H1 (cell line): ENCODE measurements around the gene ARAP3. TPM values are rescaled to one million over a fixed set of nuclear protein-coding genes. Genes with fewer than 3 reads are reported as not detected.

Source experiments
- CTCF ChIA-PET: fragments of 300-600 bp; sonication (Branson Sonifier 250); formaldehyde crosslinking; loops from one replicate; lab custom pipeline; 2021; ENCODE audit not compliant: partially characterized antibody; lab: Charles Lee
- POLR2A ChIA-PET: fragments of 300-600 bp; sonication (Branson Sonifier 250); formaldehyde crosslinking; loops from one replicate; lab custom pipeline; 2021; ENCODE audit warnings: inconsistent platforms; ENCODE audit not compliant: partially characterized antibody; lab: Charles Lee
- DNase-seq, 2 experiments: peaks; one replicate each; pipeline versions ENCODE4 v3.0.0 to v3.0.0-alpha.2; 2010 to 2022; ENCODE audit warnings: low spot score in 2 of 2, low read depth in 1 of 2, mixed read lengths in 1 of 2
- FAIRE-seq: peaks from 2 replicates; lab custom pipeline; 2011; peaks lifted over from hg19 to GRCh38; lab: Jason Lieb, UNC
- H2AFZ ChIP-seq: 2 replicates; pipeline ENCODE4 v1.8.1; 2012; ENCODE audit warnings: low read length, inconsistent platforms
- H2AK5ac ChIP-seq: 2 replicates; pipeline ENCODE4 v1.6.1; 2013; ENCODE audit warnings: low read depth, low read length
- H2BK120ac ChIP-seq: replicated peaks from 2 replicates; pipeline ENCODE3; 2013; ENCODE audit warnings: low read depth, low read length, inconsistent platforms
- H2BK12ac ChIP-seq: 2 replicates; pipeline ENCODE4 v1.6.1; 2013; ENCODE audit warnings: low read depth, low read length
- H2BK15ac ChIP-seq: 2 replicates; pipeline ENCODE4 v1.6.1; 2013; ENCODE audit warnings: low read length
- H2BK20ac ChIP-seq: 2 replicates; pipeline ENCODE4 v1.6.1; 2013; ENCODE audit warnings: low read length
- H2BK5ac ChIP-seq: 2 replicates; pipeline ENCODE4 v1.6.1; 2013; ENCODE audit warnings: low read depth, low read length
- H3K14ac ChIP-seq: 2 replicates; pipeline ENCODE4 v1.6.1; 2013; ENCODE audit warnings: inconsistent platforms; ENCODE audit not compliant: insufficient read length
- H3K18ac ChIP-seq: 2 replicates; pipeline ENCODE4 v1.6.1; 2013; ENCODE audit warnings: low read length; ENCODE audit errors: extremely low read depth
- H3K23ac ChIP-seq: 2 replicates; pipeline ENCODE4 v1.6.1; 2013; ENCODE audit warnings: inconsistent platforms; ENCODE audit not compliant: insufficient read length
- H3K23me2 ChIP-seq: 2 replicates; pipeline ENCODE4 v1.6.1; 2013; ENCODE audit warnings: low read depth, low read length
- H3K27ac ChIP-seq: 2 replicates; pipeline ENCODE4 v1.6.1; 2011; ENCODE audit warnings: low read depth, low read length, inconsistent platforms
- H3K27me3 ChIP-seq, 4 experiments: replicated peaks in 1 of 4; 1 replicate in 1 of 4; 2 replicates in 3 of 4; pipeline versions ENCODE4 v1.6.1 to v1.8.1; 2011 to 2013; ENCODE audit warnings: low read length in 3 of 4, mild to moderate bottlenecking in 3 of 4, inconsistent platforms in 2 of 4, mixed read lengths in 2 of 4, moderate library complexity in 1 of 4; ENCODE audit not compliant: control insufficient read depth in 3 of 4, insufficient read depth in 3 of 4; ENCODE audit errors: extremely low read depth in 1 of 4
- H3K36me3 ChIP-seq, 4 experiments: 2 replicates each; pipeline versions ENCODE4 v1.6.1 to v1.8.1; 2011 to 2013; ENCODE audit warnings: mild to moderate bottlenecking in 4 of 4, low read length in 3 of 4, moderate library complexity in 2 of 4, control low read depth in 1 of 4, inconsistent platforms in 1 of 4; ENCODE audit not compliant: insufficient read depth in 4 of 4, control insufficient read depth in 2 of 4
- H3K4ac ChIP-seq: replicated peaks from 2 replicates; pipeline ENCODE3; 2013; ENCODE audit warnings: low read length, low read depth, mixed read lengths, inconsistent platforms; ENCODE audit not compliant: insufficient read length
- H3K4me1 ChIP-seq, 4 experiments: replicated peaks in 1 of 4; 1 replicate in 1 of 4; 2 replicates in 3 of 4; pipeline versions ENCODE4 v1.6.1 to v1.8.1; 2011 to 2013; ENCODE audit warnings: low read length in 3 of 4, inconsistent platforms in 2 of 4, mixed read lengths in 1 of 4; ENCODE audit not compliant: insufficient read depth in 4 of 4, control insufficient read depth in 3 of 4
- H3K4me2 ChIP-seq, 2 experiments: 2 replicates each; pipeline versions ENCODE4 v1.6.1 to v1.8.1; 2011 to 2013; ENCODE audit warnings: low read depth in 2 of 2, low read length in 2 of 2, control low read depth in 1 of 2, inconsistent platforms in 1 of 2, mild to moderate bottlenecking in 1 of 2; ENCODE audit not compliant: insufficient read depth in 1 of 2
- H3K4me3 ChIP-seq, 4 experiments: fragments of 200-600, 300-600 bp in 1 of 4; sonication (generic), shearing (Covaris generic), sonication (Bioruptor Twin) in 1 of 4; 2 replicates each; pipeline versions ENCODE4 v1.5.1 to v1.8.1; 2011 to 2016; ENCODE audit warnings: low read length in 4 of 4, low read depth in 3 of 4, control low read depth in 2 of 4, inconsistent platforms in 2 of 4, mild to moderate bottlenecking in 2 of 4, mixed read lengths in 1 of 4, moderate library complexity in 1 of 4; ENCODE audit not compliant: insufficient read depth in 2 of 4; ENCODE audit errors: extremely low read depth in 1 of 4
- H3K56ac ChIP-seq: replicated peaks from 2 replicates; pipeline ENCODE3; 2013; ENCODE audit warnings: low read depth, mild to moderate bottlenecking, mixed read lengths, low read length, inconsistent platforms; ENCODE audit not compliant: insufficient read length
- H3K79me1 ChIP-seq: 2 replicates; pipeline ENCODE4 v1.6.1; 2013; ENCODE audit warnings: low read depth, low read length, control low read depth
- H3K79me2 ChIP-seq, 2 experiments: 2 replicates each; pipeline versions ENCODE4 v1.6.1 to v1.8.1; 2012 to 2013; ENCODE audit warnings: low read length in 2 of 2, mild to moderate bottlenecking in 2 of 2, inconsistent platforms in 1 of 2; ENCODE audit not compliant: insufficient read depth in 2 of 2, control insufficient read depth in 1 of 2
- H3K9ac ChIP-seq, 4 experiments: replicated peaks in 1 of 4; 1 replicate in 1 of 4; 2 replicates in 3 of 4; pipeline versions ENCODE4 v1.6.1 to v1.8.1; 2011 to 2013; ENCODE audit warnings: low read depth in 3 of 4, low read length in 3 of 4, control low read depth in 2 of 4, mild to moderate bottlenecking in 2 of 4, moderate library complexity in 2 of 4, inconsistent platforms in 1 of 4; ENCODE audit errors: extremely low read depth in 1 of 4
- H3K9me3 ChIP-seq, 2 experiments: 2 replicates each; pipeline versions ENCODE4 v1.6.1 to v1.8.1; 2012 to 2013; ENCODE audit warnings: mild to moderate bottlenecking in 2 of 2, moderate library complexity in 2 of 2, control low read depth in 1 of 2, inconsistent platforms in 1 of 2, low read depth in 1 of 2, low read length in 1 of 2, mixed read lengths in 1 of 2; ENCODE audit not compliant: insufficient read depth in 2 of 2
- H4K20me1 ChIP-seq, 2 experiments: replicated peaks in 1 of 2; 2 replicates each; pipeline versions ENCODE3 to v1.8.1; 2011 to 2013; ENCODE audit warnings: inconsistent platforms in 2 of 2, low read length in 2 of 2, mild to moderate bottlenecking in 1 of 2; ENCODE audit not compliant: insufficient read depth in 2 of 2, control insufficient read depth in 1 of 2
- H4K5ac ChIP-seq: 2 replicates; pipeline ENCODE4 v1.6.1; 2013; ENCODE audit warnings: low read length, low read depth, mixed read lengths, inconsistent platforms; ENCODE audit not compliant: insufficient read length
- H4K8ac ChIP-seq: 2 replicates; pipeline ENCODE4 v1.8.0; 2013; ENCODE audit warnings: mild to moderate bottlenecking, moderate library complexity, low read length, inconsistent platforms; ENCODE audit not compliant: insufficient read depth; ENCODE audit errors: extremely low read depth
- H4K91ac ChIP-seq: replicated peaks from 2 replicates; pipeline ENCODE3; 2013; ENCODE audit warnings: low read length, mixed read lengths, inconsistent platforms; ENCODE audit not compliant: insufficient read length
- RAD21 ChIP-seq, 2 experiments: IDR thresholded peaks in 1 of 2; conservative IDR thresholded peaks in 1 of 2; 2 replicates each; pipeline ENCODE4 v1.6.1; 2011; ENCODE audit warnings: low read depth in 2 of 2, low read length in 2 of 2, improper control_type of control experiment in 1 of 2, inconsistent platforms in 1 of 2, mild to moderate bottlenecking in 1 of 2, moderate library complexity in 1 of 2
- RXRA ChIP-seq: IDR thresholded peaks from 2 replicates; pipeline ENCODE4 v1.6.1; 2011; ENCODE audit warnings: low read depth, mild to moderate bottlenecking, low read length, moderate library complexity; ENCODE audit not compliant: insufficient read depth
- YY1 ChIP-seq: IDR thresholded peaks from 2 replicates; pipeline ENCODE4 v1.6.1; 2011; ENCODE audit warnings: low read depth, mild to moderate bottlenecking, low read length
- polyA plus RNA-seq, 7 experiments: library from polyadenylated mRNA; depleted of rRNA in 3 of 7; stranded (reverse) in 5 of 7; unstranded in 2 of 7; fragments of >200 nt in 5 of 7; fragments of 200-250 nt in 2 of 7; gene quantifications; 1 replicate in 5 of 7; 2 replicates in 1 of 7; 4 replicates in 1 of 7; pipeline versions ENCODE4 v1.2.1 to v1.2.3, GENCODE V29; 2011 to 2013; ENCODE audit warnings: missing spikeins in 2 of 7, mixed read lengths in 2 of 7
- total RNA-seq: library from RNA; stranded (reverse); fragmentation: NEBNext Ultra II Directional; extraction: Animal tissue kit (Norgen Biotek cat#: 25700); gene quantifications from 2 replicates; pipeline ENCODE4 v1.2.1, GENCODE V29; 2021
- TF ChIP-seq, protein P1 (sequence below), 3 experiments: IDR thresholded peaks; 1 replicate in 2 of 3; 2 replicates in 1 of 3; pipeline versions ENCODE4 v1.5.1 to v1.6.1; 2011; ENCODE audit warnings: low read length in 3 of 3, mild to moderate bottlenecking in 3 of 3, inconsistent platforms in 2 of 3, low read depth in 1 of 3, moderate library complexity in 1 of 3; ENCODE audit not compliant: insufficient read depth in 1 of 3; ENCODE audit errors: control extremely low read depth in 1 of 3

Gene ARAP3
- total and polyA plus RNA-seq, 2 of the 8 experiments (the other 6 are each of a cell fraction or from before 2014, with no cell fraction given) = 14.4 to 48.6 TPM

DNA sequence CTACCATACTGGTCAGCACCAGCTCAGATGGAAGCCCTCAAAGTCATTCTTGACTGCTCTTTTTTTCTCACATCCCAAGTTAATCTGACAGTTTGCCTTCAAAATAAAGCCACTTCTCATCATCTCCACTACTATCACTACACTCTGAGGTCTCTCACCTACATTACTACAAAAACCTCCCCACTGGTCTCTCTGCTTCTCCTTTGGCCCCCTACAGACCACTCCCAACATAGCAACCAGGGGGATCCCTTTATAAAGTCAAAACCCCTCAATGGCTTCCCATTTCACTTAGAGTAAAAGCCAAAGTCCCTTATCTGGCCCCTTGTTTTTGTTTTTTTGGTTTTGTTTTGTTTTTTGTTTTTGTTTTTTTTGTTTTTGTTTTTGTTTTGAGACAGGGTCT lies 4.6 kb downstream of the ARAP3 start:
- H3K9ac ChIP-seq = no peak overlapping the region
- no peak overlapping the region for H3K4me3 ChIP-seq
- H3K4me2 ChIP-seq = no peak overlapping the region
- H2BK20ac ChIP-seq = no peak overlapping the region
- no peak overlapping the region for H2BK12ac ChIP-seq
- H3K79me2 ChIP-seq = peaks cover 0 to 6% of the 10 kb centered on the region in 2 experiments; a peak in 1 of 4 replicates
- H2BK5ac ChIP-seq = no peak overlapping the region
- peaks cover 11% of the 10 kb centered on the region for H3K23me2 ChIP-seq
- no peaks in the 10 kb centered on the region; the same call in 1 of the 2 replicates for H3K79me1 ChIP-seq
- H3K56ac ChIP-seq = no peak overlapping the region
- H3K4ac ChIP-seq = no peak overlapping the region
- FAIRE-seq (no peak), DNase-seq (peak in 1 of 2 experiments; percentile 69)
- ChIA-PET CTCF (interaction anchor here (0.7 to 7.3 kb wide), 16 partner anchors 10 to 283 kb away, joined by 3 to 59 read pairs (median 4); partner anchors contain the start of genes PCDH1 and PCDH12), POLR2A (interaction anchor here (0.8 kb wide), 1 partner anchor 33 kb away, joined by 4 read pairs; no protein-coding TSS in a partner anchor)
- H3K36me3 ChIP-seq = peaks cover 2 to 12% (median 5%) of the 10 kb centered on the region in 4 experiments; a peak in 5 of 8 replicates
- no peak overlapping the region for H2AFZ ChIP-seq
- H3K4me1 ChIP-seq = peaks cover 9 to 30% (median 20%) of the 10 kb centered on the region in 4 experiments
- no peaks in the 10 kb centered on the region for H3K27me3 ChIP-seq
- no peak overlapping the region for H2AK5ac ChIP-seq
- no peak overlapping the region for H2BK15ac ChIP-seq
- no peak overlapping the region for H4K8ac ChIP-seq
- no peak overlapping the region for H3K27ac ChIP-seq
- no peaks in the 10 kb centered on the region for H3K9me3 ChIP-seq
- H4K20me1 ChIP-seq = peaks cover 0 to 3% of the 10 kb centered on the region in 2 experiments
- no peak overlapping the region for H3K23ac ChIP-seq
- H3K18ac ChIP-seq = no peak overlapping the region
- no peak overlapping the region for H2BK120ac ChIP-seq
- H3K14ac ChIP-seq = no peak overlapping the region
- no peak overlapping the region for H4K5ac ChIP-seq
- TF ChIP-seq RXRA (no peak), YY1 (peak; percentile 71), RAD21 (IDR thresholded peaks at IDR 0.05 in 1 of 2, conservative IDR thresholded peaks at IDR 0.05 in 1 of 2; ENCODE audit: low read depth in 2 of 2, low read length in 2 of 2) (peak; percentile 15 to 42; a peak in 2 of 4 replicates)
- TF ChIP-seq, protein P1, sequence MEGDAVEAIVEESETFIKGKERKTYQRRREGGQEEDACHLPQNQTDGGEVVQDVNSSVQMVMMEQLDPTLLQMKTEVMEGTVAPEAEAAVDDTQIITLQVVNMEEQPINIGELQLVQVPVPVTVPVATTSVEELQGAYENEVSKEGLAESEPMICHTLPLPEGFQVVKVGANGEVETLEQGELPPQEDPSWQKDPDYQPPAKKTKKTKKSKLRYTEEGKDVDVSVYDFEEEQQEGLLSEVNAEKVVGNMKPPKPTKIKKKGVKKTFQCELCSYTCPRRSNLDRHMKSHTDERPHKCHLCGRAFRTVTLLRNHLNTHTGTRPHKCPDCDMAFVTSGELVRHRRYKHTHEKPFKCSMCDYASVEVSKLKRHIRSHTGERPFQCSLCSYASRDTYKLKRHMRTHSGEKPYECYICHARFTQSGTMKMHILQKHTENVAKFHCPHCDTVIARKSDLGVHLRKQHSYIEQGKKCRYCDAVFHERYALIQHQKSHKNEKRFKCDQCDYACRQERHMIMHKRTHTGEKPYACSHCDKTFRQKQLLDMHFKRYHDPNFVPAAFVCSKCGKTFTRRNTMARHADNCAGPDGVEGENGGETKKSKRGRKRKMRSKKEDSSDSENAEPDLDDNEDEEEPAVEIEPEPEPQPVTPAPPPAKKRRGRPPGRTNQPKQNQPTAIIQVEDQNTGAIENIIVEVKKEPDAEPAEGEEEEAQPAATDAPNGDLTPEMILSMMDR (IDR thresholded peaks at IDR 0.05; ENCODE audit: control extremely low read depth in 1 of 3, insufficient read depth in 1 of 3, low read depth in 1 of 3, low read length in 3 of 3) = peak in 2 of 3 experiments; percentile 60 to 63; a peak in 3 of 4 replicates
- H4K91ac ChIP-seq = no peak overlapping the region
